Nephron (organoid): ENCODE results near the gene CHMP6.
A peak's percentile ranks its signal among the peaks of the same experiment; 100 is the strongest.

ENCODE experiments used
- H3K27ac Mint-ChIP-seq, 3 experiments: 2 replicates each; pipeline ENCODE4 v1.8.0; 2020; ENCODE audit warnings: mixed read lengths in 3 of 3, mild to moderate bottlenecking in 2 of 3, moderate library complexity in 1 of 3
- H3K27me3 Mint-ChIP-seq: 2 replicates; pipeline ENCODE4 v1.8.0; 2021; ENCODE audit warnings: low read depth, mild to moderate bottlenecking, moderate library complexity, mixed read lengths
- H3K36me3 Mint-ChIP-seq: 2 replicates; pipeline ENCODE4 v1.8.0; 2020; ENCODE audit warnings: low read depth, mixed read lengths
- H3K4me1 Mint-ChIP-seq: 2 replicates; pipeline ENCODE4 v1.8.0; 2020; ENCODE audit warnings: mixed read lengths
- H3K4me3 Mint-ChIP-seq, 3 experiments: 2 replicates each; pipeline ENCODE4 v1.8.0; 2020; ENCODE audit warnings: mild to moderate bottlenecking in 3 of 3, mixed read lengths in 3 of 3, moderate library complexity in 2 of 3
- H3K9me3 Mint-ChIP-seq: 2 replicates; pipeline ENCODE4 v1.8.0; 2020; ENCODE audit warnings: mixed read lengths
- CTCF ChIP-seq, 3 experiments: fragments of 200-600 bp; sonication (generic); IDR thresholded peaks; one replicate each; pipeline ENCODE4 v1.5.0; 2021; ENCODE audit warnings: antibody characterized with exemption in 3 of 3; ENCODE audit not compliant: unreplicated experiment in 3 of 3

Gene CHMP6

GRCh38 chr17:80950466-80951120, 41.0 kb upstream of the CHMP6 start:
- Mint-ChIP-seq H3K9me3 (peaks cover 6% of the 10 kb centered on the region), H3K4me3 (no peak overlapping the region), H3K27me3 (no peaks in the 10 kb centered on the region), H3K4me1 (no peaks in the 10 kb centered on the region), H3K27ac (no peak overlapping the region), H3K36me3 (peaks cover 36% of the 10 kb centered on the region)
- no peak for TF ChIP-seq CTCF (IDR thresholded peaks at IDR 0.05; ENCODE audit: unreplicated experiment in 3 of 3)

GRCh38 chr17:80951121-80952090, 40.2 kb upstream of the CHMP6 start:
- Mint-ChIP-seq H3K27ac (no peak overlapping the region), H3K27me3 (no peaks in the 10 kb centered on the region), H3K4me1 (no peaks in the 10 kb centered on the region), H3K4me3 (no peak overlapping the region), H3K36me3 (peaks cover 30% of the 10 kb centered on the region), H3K9me3 (peaks cover 6% of the 10 kb centered on the region)
- no peak for TF ChIP-seq CTCF (IDR thresholded peaks at IDR 0.05; ENCODE audit: unreplicated experiment in 3 of 3)

- Mint-ChIP-seq H3K27me3 (no peaks in the 10 kb centered on the region), H3K36me3 (peaks cover 21% of the 10 kb centered on the region), H3K4me1 (no peaks in the 10 kb centered on the region), H3K9me3 (peaks cover 6% of the 10 kb centered on the region), H3K4me3 (no peak overlapping the region), H3K27ac (peak overlapping the region in 1 of 3 experiments; percentile 22)
- no peak for TF ChIP-seq CTCF (IDR thresholded peaks at IDR 0.05; ENCODE audit: unreplicated experiment in 3 of 3)
These were observed 39.4 kb upstream of the CHMP6 start for GRCh38 chr17:80952291-80952690.

GRCh38 chr17:80953471-80954315, 37.9 kb upstream of the CHMP6 start:
- Mint-ChIP-seq H3K4me3 (no peak overlapping the region), H3K36me3 (peaks cover 18% of the 10 kb centered on the region), H3K27ac (no peak overlapping the region), H3K27me3 (no peaks in the 10 kb centered on the region), H3K9me3 (peaks cover 6% of the 10 kb centered on the region), H3K4me1 (no peaks in the 10 kb centered on the region)
- no peak for TF ChIP-seq CTCF (IDR thresholded peaks at IDR 0.05; ENCODE audit: unreplicated experiment in 3 of 3)

- H3K4me1 Mint-ChIP-seq = peaks cover 7% of the 10 kb centered on the region
- no peak overlapping the region for H3K4me3 Mint-ChIP-seq
- no peak for TF ChIP-seq CTCF (IDR thresholded peaks at IDR 0.05; ENCODE audit: unreplicated experiment in 3 of 3)
- no peaks in the 10 kb centered on the region for H3K27me3 Mint-ChIP-seq
- peaks cover 17% of the 10 kb centered on the region for H3K36me3 Mint-ChIP-seq
- peaks cover 6% of the 10 kb centered on the region for H3K9me3 Mint-ChIP-seq
- peak overlapping the region in 1 of 3 experiments; percentile 27 for H3K27ac Mint-ChIP-seq
These were observed 36.6 kb upstream of the CHMP6 start for GRCh38 chr17:80955078-80955477.
